ENCODE measurements around the gene CA10. TPM values are rescaled to one million over a fixed set of nuclear protein-coding genes. Genes with fewer than 3 reads are reported as not detected.

Gene CA10
- polyA plus RNA-seq, 1 donor from 2014 or later: 6.2 TPM

- H4K20me1 ChIP-seq (ENCODE audit: insufficient read depth): no peaks in the 10 kb centered on the region
- no peak overlapping the region for H3K9ac ChIP-seq (ENCODE audit: low read length)
- no peak overlapping the region for H3K27ac ChIP-seq (ENCODE audit: low read length)
- H3F3A ChIP-seq (ENCODE audit: insufficient read depth, low read length, poor library complexity, severe bottlenecking): no peaks in the 10 kb centered on the region
- H3K9me2 ChIP-seq (ENCODE audit: insufficient read depth, low read length): no peaks in the 10 kb centered on the region
- no peaks in the 10 kb centered on the region for H3K36me3 ChIP-seq (ENCODE audit: insufficient read depth, low read length)
- H3K4me2 ChIP-seq (ENCODE audit: low read length): no peak overlapping the region
- no peaks in the 10 kb centered on the region for H3K9me3 ChIP-seq (ENCODE audit: low read length)
- H3K27me3 ChIP-seq (ENCODE audit: insufficient read depth, low read depth, low read length): no peaks in the 10 kb centered on the region
- TF ChIP-seq MXI1 (conservative IDR thresholded peaks at IDR 0.05; ENCODE audit: poor library complexity, severe bottlenecking) (no peak), SMC3 (conservative IDR thresholded peaks at IDR 0.05; ENCODE audit: poor library complexity) (no peak), RAD21 (conservative IDR thresholded peaks at IDR 0.05) (no peak), POLR2AphosphoS5 (IDR thresholded peaks at IDR 0.05) (no peak), EP300 (conservative IDR thresholded peaks at IDR 0.05; ENCODE audit: poor library complexity, severe bottlenecking) (no peak), EZH2 (IDR thresholded peaks at IDR 0.05; ENCODE audit: borderline replicate concordance, insufficient read depth, low read length, poor library complexity, severe bottlenecking) (no peak), TAF1 (IDR thresholded peaks at IDR 0.05; ENCODE audit: low read depth) (no peak)
- TF ChIP-seq, protein P1, sequence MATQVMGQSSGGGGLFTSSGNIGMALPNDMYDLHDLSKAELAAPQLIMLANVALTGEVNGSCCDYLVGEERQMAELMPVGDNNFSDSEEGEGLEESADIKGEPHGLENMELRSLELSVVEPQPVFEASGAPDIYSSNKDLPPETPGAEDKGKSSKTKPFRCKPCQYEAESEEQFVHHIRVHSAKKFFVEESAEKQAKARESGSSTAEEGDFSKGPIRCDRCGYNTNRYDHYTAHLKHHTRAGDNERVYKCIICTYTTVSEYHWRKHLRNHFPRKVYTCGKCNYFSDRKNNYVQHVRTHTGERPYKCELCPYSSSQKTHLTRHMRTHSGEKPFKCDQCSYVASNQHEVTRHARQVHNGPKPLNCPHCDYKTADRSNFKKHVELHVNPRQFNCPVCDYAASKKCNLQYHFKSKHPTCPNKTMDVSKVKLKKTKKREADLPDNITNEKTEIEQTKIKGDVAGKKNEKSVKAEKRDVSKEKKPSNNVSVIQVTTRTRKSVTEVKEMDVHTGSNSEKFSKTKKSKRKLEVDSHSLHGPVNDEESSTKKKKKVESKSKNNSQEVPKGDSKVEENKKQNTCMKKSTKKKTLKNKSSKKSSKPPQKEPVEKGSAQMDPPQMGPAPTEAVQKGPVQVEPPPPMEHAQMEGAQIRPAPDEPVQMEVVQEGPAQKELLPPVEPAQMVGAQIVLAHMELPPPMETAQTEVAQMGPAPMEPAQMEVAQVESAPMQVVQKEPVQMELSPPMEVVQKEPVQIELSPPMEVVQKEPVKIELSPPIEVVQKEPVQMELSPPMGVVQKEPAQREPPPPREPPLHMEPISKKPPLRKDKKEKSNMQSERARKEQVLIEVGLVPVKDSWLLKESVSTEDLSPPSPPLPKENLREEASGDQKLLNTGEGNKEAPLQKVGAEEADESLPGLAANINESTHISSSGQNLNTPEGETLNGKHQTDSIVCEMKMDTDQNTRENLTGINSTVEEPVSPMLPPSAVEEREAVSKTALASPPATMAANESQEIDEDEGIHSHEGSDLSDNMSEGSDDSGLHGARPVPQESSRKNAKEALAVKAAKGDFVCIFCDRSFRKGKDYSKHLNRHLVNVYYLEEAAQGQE (IDR thresholded peaks at IDR 0.05; ENCODE audit: borderline replicate concordance): no peak
- TF ChIP-seq, protein P2, sequence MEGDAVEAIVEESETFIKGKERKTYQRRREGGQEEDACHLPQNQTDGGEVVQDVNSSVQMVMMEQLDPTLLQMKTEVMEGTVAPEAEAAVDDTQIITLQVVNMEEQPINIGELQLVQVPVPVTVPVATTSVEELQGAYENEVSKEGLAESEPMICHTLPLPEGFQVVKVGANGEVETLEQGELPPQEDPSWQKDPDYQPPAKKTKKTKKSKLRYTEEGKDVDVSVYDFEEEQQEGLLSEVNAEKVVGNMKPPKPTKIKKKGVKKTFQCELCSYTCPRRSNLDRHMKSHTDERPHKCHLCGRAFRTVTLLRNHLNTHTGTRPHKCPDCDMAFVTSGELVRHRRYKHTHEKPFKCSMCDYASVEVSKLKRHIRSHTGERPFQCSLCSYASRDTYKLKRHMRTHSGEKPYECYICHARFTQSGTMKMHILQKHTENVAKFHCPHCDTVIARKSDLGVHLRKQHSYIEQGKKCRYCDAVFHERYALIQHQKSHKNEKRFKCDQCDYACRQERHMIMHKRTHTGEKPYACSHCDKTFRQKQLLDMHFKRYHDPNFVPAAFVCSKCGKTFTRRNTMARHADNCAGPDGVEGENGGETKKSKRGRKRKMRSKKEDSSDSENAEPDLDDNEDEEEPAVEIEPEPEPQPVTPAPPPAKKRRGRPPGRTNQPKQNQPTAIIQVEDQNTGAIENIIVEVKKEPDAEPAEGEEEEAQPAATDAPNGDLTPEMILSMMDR (IDR thresholded peaks at IDR 0.05; ENCODE audit: poor library complexity, severe bottlenecking): no peak
- H3K79me2 ChIP-seq (replicated peaks; ENCODE audit: insufficient read depth, low read length): no peaks in the 10 kb centered on the region
- H3K4me3 ChIP-seq (ENCODE audit: low read length): no peak overlapping the region
- H2AFZ ChIP-seq (ENCODE audit: low read depth, low read length): no peak overlapping the region
Measured at GRCh38 chr17:51590071-51590656, 568.4 kb downstream of the CA10 start.

- no peaks in the 10 kb centered on the region for H3K27me3 ChIP-seq (ENCODE audit: insufficient read depth, low read depth, low read length)
- H3K9ac ChIP-seq (ENCODE audit: low read length): no peak overlapping the region
- H3F3A ChIP-seq (ENCODE audit: insufficient read depth, low read length, poor library complexity, severe bottlenecking): no peaks in the 10 kb centered on the region
- no peak overlapping the region for H3K4me3 ChIP-seq (ENCODE audit: low read length)
- no peak overlapping the region for H2AFZ ChIP-seq (ENCODE audit: low read depth, low read length)
- TF ChIP-seq TAF1 (IDR thresholded peaks at IDR 0.05; ENCODE audit: low read depth): no peak
- no peak for TF ChIP-seq EP300 (conservative IDR thresholded peaks at IDR 0.05; ENCODE audit: poor library complexity, severe bottlenecking)
- TF ChIP-seq RAD21 (conservative IDR thresholded peaks at IDR 0.05): no peak
- no peak for TF ChIP-seq MXI1 (conservative IDR thresholded peaks at IDR 0.05; ENCODE audit: poor library complexity, severe bottlenecking)
- TF ChIP-seq, protein P1 (IDR thresholded peaks at IDR 0.05; ENCODE audit: borderline replicate concordance): no peak
- no peak for TF ChIP-seq EZH2 (IDR thresholded peaks at IDR 0.05; ENCODE audit: borderline replicate concordance, insufficient read depth, low read length, poor library complexity, severe bottlenecking)
- TF ChIP-seq SMC3 (conservative IDR thresholded peaks at IDR 0.05; ENCODE audit: poor library complexity): no peak
- H3K9me3 ChIP-seq (ENCODE audit: low read length): no peaks in the 10 kb centered on the region
- H3K4me2 ChIP-seq (ENCODE audit: low read length): no peak overlapping the region
- no peaks in the 10 kb centered on the region for H3K79me2 ChIP-seq (replicated peaks; ENCODE audit: insufficient read depth, low read length)
- H3K36me3 ChIP-seq (ENCODE audit: insufficient read depth, low read length): no peaks in the 10 kb centered on the region
- H4K20me1 ChIP-seq (ENCODE audit: insufficient read depth): no peaks in the 10 kb centered on the region
- no peak overlapping the region for H3K27ac ChIP-seq (ENCODE audit: low read length)
- no peaks in the 10 kb centered on the region for H3K9me2 ChIP-seq (ENCODE audit: insufficient read depth, low read length)
Measured at GRCh38 chr17:51588063-51588462, 570.5 kb downstream of the CA10 start.
